Parathyroid adenoma (tissue), 2 donors: ENCODE data around the gene PLAAT2.
A peak's percentile ranks its signal among the peaks of the same experiment; 100 is the strongest.

ENCODE experiments used
- H2AFZ ChIP-seq: fragments of 300-600 bp; sonication (generic); one replicate; pipeline ENCODE4 v1.7.0; 2017; ENCODE audit warnings: antibody characterized with exemption, mild to moderate bottlenecking
- H3K27ac ChIP-seq: fragments of 300-600 bp; sonication (generic); one replicate; pipeline ENCODE4 v1.7.0; 2017
- H3K27me3 ChIP-seq: fragments of 300-600 bp; sonication (generic); one replicate; pipeline ENCODE4 v1.7.0; 2017; ENCODE audit warnings: low read length; ENCODE audit not compliant: control insufficient read depth, insufficient read depth
- H3K36me3 ChIP-seq: fragments of 300-600 bp; sonication (generic); one replicate; pipeline ENCODE4 v1.7.0; 2017; ENCODE audit warnings: low read length; ENCODE audit not compliant: control insufficient read depth, insufficient read depth
- H3K4me1 ChIP-seq: fragments of 300-600 bp; sonication (generic); one replicate; pipeline ENCODE4 v1.7.0; 2017; ENCODE audit warnings: control low read depth
- H3K4me2 ChIP-seq: fragments of 300-600 bp; sonication (generic); one replicate; pipeline ENCODE4 v1.7.0; 2017; ENCODE audit warnings: low read length
- H3K4me3 ChIP-seq: fragments of 300-600 bp; sonication (generic); one replicate; pipeline ENCODE4 v1.7.0; 2017; ENCODE audit warnings: low read depth, low read length
- H3K79me2 ChIP-seq: fragments of 300-600 bp; sonication (generic); one replicate; pipeline ENCODE4 v1.7.0; 2017; ENCODE audit warnings: control low read depth
- H3K9ac ChIP-seq: fragments of 300-600 bp; sonication (generic); one replicate; pipeline ENCODE4 v1.7.0; 2017; ENCODE audit warnings: mild to moderate bottlenecking
- H3K9me3 ChIP-seq: fragments of 300-600 bp; sonication (generic); one replicate; pipeline ENCODE4 v1.7.0; 2017; ENCODE audit warnings: low read length; ENCODE audit not compliant: control insufficient read depth
- CTCF ChIP-seq: fragments of 300-600 bp; sonication (generic); IDR thresholded peaks from one replicate; pipeline ENCODE4 v1.7.0; 2017; ENCODE audit warnings: antibody characterized with exemption, mild to moderate bottlenecking
- donor health status: primary hyperparathyroidism.

The PLAAT2 gene

GRCh38 chr11:63536669-63537292 lies 26.4 kb downstream of the PLAAT2 start, which contains the start of gene PLAAT4:
Gene PLAAT4, plus strand, starts transcription at chr11:63536808. Its CDS starts 61 bp downstream, at chr11:63536869.
- H3K4me1 ChIP-seq = no peaks in the 10 kb centered on the region
- H3K27ac ChIP-seq = peak within 1 kb of the TSS; percentile 61

GRCh38 chr11:63535734-63536133 lies 27.4 kb downstream of the PLAAT2 start:
- no peak for TF ChIP-seq CTCF
- Histone ChIP-seq H3K9ac (no peak overlapping the region), H3K36me3 (no peaks in the 10 kb centered on the region), H3K4me2 (no peak overlapping the region), H3K4me1 (no peaks in the 10 kb centered on the region), H3K9me3 (no peaks in the 10 kb centered on the region), H2AFZ (no peak overlapping the region), H3K4me3 (no peak overlapping the region), H3K27ac (no peak overlapping the region), H3K79me2 (no peaks in the 10 kb centered on the region), H3K27me3 (no peaks in the 10 kb centered on the region)

More at GRCh38 chr11:63536669-63537292, 26.4 kb downstream of the PLAAT2 start, which contains the start of gene PLAAT4:
- H3K4me2 ChIP-seq = peak within 1 kb of the TSS; percentile 37
- no peaks in the 10 kb centered on the region for H3K9me3 ChIP-seq
- H3K79me2 ChIP-seq = no peaks in the 10 kb centered on the region
- no peak within 1 kb of the TSS for H3K9ac ChIP-seq
- H3K4me3 ChIP-seq = peak within 1 kb of the TSS; percentile 33
- TF ChIP-seq CTCF = no peak
- H3K36me3 ChIP-seq = no peaks in the 10 kb centered on the region
- H2AFZ ChIP-seq = peak within 1 kb of the TSS; percentile 53
- no peaks in the 10 kb centered on the region for H3K27me3 ChIP-seq

- no peak overlapping the region for H3K27ac ChIP-seq
- H3K36me3 ChIP-seq = no peaks in the 10 kb centered on the region
- H3K4me1 ChIP-seq = no peaks in the 10 kb centered on the region
- H3K27me3 ChIP-seq = no peaks in the 10 kb centered on the region
- H3K9me3 ChIP-seq = no peaks in the 10 kb centered on the region
- H2AFZ ChIP-seq = no peak overlapping the region
- H3K4me3 ChIP-seq = no peak overlapping the region
- H3K9ac ChIP-seq = no peak overlapping the region
- TF ChIP-seq CTCF = no peak
- no peaks in the 10 kb centered on the region for H3K79me2 ChIP-seq
- H3K4me2 ChIP-seq = no peak overlapping the region
Observed at GRCh38 chr11:63534895-63535461, 28.2 kb downstream of the PLAAT2 start.

GRCh38 chr11:63534076-63534475 lies 29.1 kb downstream of the PLAAT2 start:
- TF ChIP-seq CTCF = no peak
- no peaks in the 10 kb centered on the region for H3K27me3 ChIP-seq
- no peaks in the 10 kb centered on the region for H3K9me3 ChIP-seq
- no peak overlapping the region for H3K4me3 ChIP-seq
- no peak overlapping the region for H3K4me2 ChIP-seq
- no peak overlapping the region for H2AFZ ChIP-seq
- no peak overlapping the region for H3K27ac ChIP-seq
- H3K36me3 ChIP-seq = no peaks in the 10 kb centered on the region
- no peaks in the 10 kb centered on the region for H3K4me1 ChIP-seq
- no peaks in the 10 kb centered on the region for H3K79me2 ChIP-seq
- H3K9ac ChIP-seq = no peak overlapping the region
